Gastrocnemius medialis (tissue), 4 donors: ENCODE measurements around the gene PIK3CD. TPM values are rescaled to one million over a fixed set of nuclear protein-coding genes. Genes with fewer than 3 reads are reported as not detected.

Experiments
- ATAC-seq, 2 donors: fragments of 150-250 bp; one replicate each; pipeline ENCODE4 v1.9.1; 2016
- DNase-seq, 2 donors: peaks; one replicate each; pipeline ENCODE4 v3.0.0-alpha.2; 2019
- H3K27ac ChIP-seq, 4 donors: fragments of 200-600 bp; sonication (generic); 1 replicate in 1 of 4; 2 replicates in 3 of 4; pipeline ENCODE4 v1.5.1; 2016 to 2018; ENCODE audit warnings: mild to moderate bottlenecking in 2 of 4, moderate library complexity in 1 of 4
- H3K27me3 ChIP-seq, 3 donors: fragments of 200-600 bp; sonication (generic) in 2 of 3; 1 replicate in 1 of 3; 2 replicates in 2 of 3; pipeline versions ENCODE4 v1.5.1 to v1.6.0; 2016 to 2019; ENCODE audit warnings: mild to moderate bottlenecking in 1 of 3, moderate library complexity in 1 of 3
- H3K36me3 ChIP-seq, 2 donors: fragments of 200-600 bp; sonication (generic) in 1 of 2; one replicate each; pipeline ENCODE4 v1.5.1; 2017 to 2018
- H3K4me1 ChIP-seq, 2 donors: fragments of 200-600 bp; sonication (generic) in 1 of 2; one replicate each; pipeline ENCODE4 v1.5.1; 2016 to 2017; ENCODE audit warnings: mild to moderate bottlenecking in 2 of 2
- H3K4me3 ChIP-seq, 4 donors: fragments of 200-600 bp; sonication (generic) in 3 of 4; 1 replicate in 1 of 4; 2 replicates in 3 of 4; pipeline ENCODE4 v1.5.1; 2016 to 2019; ENCODE audit warnings: mild to moderate bottlenecking in 2 of 4
- H3K9me3 ChIP-seq, 3 donors: fragments of 200-600 bp; sonication (generic) in 2 of 3; 1 replicate in 1 of 3; 2 replicates in 2 of 3; pipeline ENCODE4 v1.5.1; 2016 to 2019
- CTCF ChIP-seq, 5 experiments: fragments of 450-650 bp in 3 of 5; fragments of 200-600 bp in 2 of 5; sonication (generic) in 2 of 5; IDR thresholded peaks in 4 of 5; conservative IDR thresholded peaks in 1 of 5; 1 replicate in 4 of 5; 2 replicates in 1 of 5; pipeline ENCODE4 v1.5.1; 2016 to 2019; ENCODE audit warnings: antibody characterized with exemption in 5 of 5, mild to moderate bottlenecking in 3 of 5, moderate library complexity in 3 of 5
- POLR2A ChIP-seq, 2 donors: fragments of 450-650 bp; IDR thresholded peaks; one replicate each; pipeline ENCODE4 v1.6.1; 2017; ENCODE audit warnings: antibody characterized with exemption in 2 of 2, mild to moderate bottlenecking in 2 of 2, moderate library complexity in 2 of 2
- in situ Hi-C, 4 donors: fragments of 200-750 bp; cut with MboI; loops; one replicate each; pipeline versions ENCODE4 v1.15.0 to v1.8.0; 2017; ENCODE audit warnings: low sequenced_read_pairs in 4 of 4
- intact Hi-C: fragments of 100-400 bp; cut with DNase I; formaldehyde crosslinking; loops from one replicate; pipeline ENCODE4 v1.15.1; 2023; ENCODE audit warnings: low total_unique reads
- total RNA-seq, 4 donors: library from RNA; depleted of rRNA; stranded (reverse); fragments of >200 nt; gene quantifications; one replicate each; pipeline versions ENCODE4 v1.1.0 to v1.2.3, GENCODE V29; 2016

Gene PIK3CD
- total RNA-seq, 4 donors from 2014 or later = 0.66 to 2.3 (median 1.3) TPM

GRCh38 chr1:9749361-9749760, 97.8 kb downstream of the PIK3CD start:
- no peak overlapping the region for H3K4me3 ChIP-seq
- peaks cover 0 to 32% of the 10 kb centered on the region in 2 donors for H3K36me3 ChIP-seq
- no peak for ATAC-seq
- intact Hi-C loops = no loop called here
- no peak for DNase-seq
- H3K27me3 ChIP-seq = no peaks in the 10 kb centered on the region
- H3K27ac ChIP-seq = no peak overlapping the region
- in situ Hi-C loops = no loop called here
- H3K4me1 ChIP-seq = no peaks in the 10 kb centered on the region
- TF ChIP-seq CTCF (IDR thresholded peaks at IDR 0.05 in 4 of 5, conservative IDR thresholded peaks at IDR 0.05 in 1 of 5) = no peak
- no peak for TF ChIP-seq POLR2A (IDR thresholded peaks at IDR 0.05)
- no peaks in the 10 kb centered on the region for H3K9me3 ChIP-seq

GRCh38 chr1:9751971-9752370, 100.4 kb downstream of the PIK3CD start:
- Histone ChIP-seq H3K4me3 (no peak overlapping the region), H3K27me3 (no peaks in the 10 kb centered on the region), H3K9me3 (no peaks in the 10 kb centered on the region), H3K27ac (no peak overlapping the region), H3K36me3 (peaks cover 0 to 27% of the 10 kb centered on the region in 2 donors), H3K4me1 (peaks cover 0 to 3% of the 10 kb centered on the region in 2 donors)
- TF ChIP-seq POLR2A (IDR thresholded peaks at IDR 0.05) = no peak
- TF ChIP-seq CTCF (IDR thresholded peaks at IDR 0.05 in 4 of 5, conservative IDR thresholded peaks at IDR 0.05 in 1 of 5) = no peak
- no peak for DNase-seq
- in situ Hi-C loops (no loop called here), intact Hi-C loops (no loop called here)
- no peak for ATAC-seq

- TF ChIP-seq CTCF (IDR thresholded peaks at IDR 0.05 in 4 of 5, conservative IDR thresholded peaks at IDR 0.05 in 1 of 5) (no peak), POLR2A (IDR thresholded peaks at IDR 0.05) (no peak)
- ATAC-seq (peak; percentile 30 to 60), DNase-seq (peak in 1 of 2 donors; percentile 18)
- intact Hi-C loops = no loop called here
- Histone ChIP-seq H3K36me3 (peaks cover 0 to 27% of the 10 kb centered on the region in 2 donors), H3K27ac (peak overlapping the region in 1 of 4 donors; percentile 12), H3K4me3 (no peak overlapping the region), H3K27me3 (no peaks in the 10 kb centered on the region), H3K9me3 (no peaks in the 10 kb centered on the region), H3K4me1 (peaks cover 0 to 3% of the 10 kb centered on the region in 2 donors)
- in situ Hi-C loops = no loop called here
Measured at GRCh38 chr1:9753121-9753531, 101.6 kb downstream of the PIK3CD start.

- intact Hi-C loops (no loop called here), in situ Hi-C loops (no loop called here)
- Histone ChIP-seq H3K36me3 (peaks cover 0 to 10% of the 10 kb centered on the region in 2 donors), H3K27me3 (no peaks in the 10 kb centered on the region), H3K4me3 (no peak overlapping the region), H3K9me3 (no peaks in the 10 kb centered on the region), H3K4me1 (peaks cover 6 to 8% of the 10 kb centered on the region in 2 donors), H3K27ac (no peak overlapping the region)
- DNase-seq (no peak), ATAC-seq (no peak)
- TF ChIP-seq POLR2A (IDR thresholded peaks at IDR 0.05) (no peak), CTCF (IDR thresholded peaks at IDR 0.05 in 4 of 5, conservative IDR thresholded peaks at IDR 0.05 in 1 of 5) (no peak)
Measured at GRCh38 chr1:9755441-9755995, 104.0 kb downstream of the PIK3CD start.
